GM19025 (cell line): ENCODE data around the gene SLC9A3.
"Not testable (repeated sequence)": the region's sequence is repeated elsewhere in the genome, so short reads cannot be mapped to it uniquely, and the experiment has no call there.

Experiments
- ATAC-seq: cut with Tn5 transposase; IDR thresholded peaks from one replicate; pipeline ENCODE4 v1.9.1; 2021; ENCODE audit warnings: mild to moderate bottlenecking, low read depth, moderate library complexity; ENCODE audit not compliant: unreplicated experiment

The SLC9A3 gene

GRCh38 chr5:524234-524972 is at the start of gene SLC9A3:
Gene SLC9A3 (minus strand): TSS chr5:524449.
- ATAC-seq: no peak

- ATAC-seq: no peak
Measured at GRCh38 chr5:573976-574375, 49.7 kb upstream of the SLC9A3 start.

- ATAC-seq: no peak
Measured at GRCh38 chr5:573206-573605, 49.0 kb upstream of the SLC9A3 start.

- no peak for ATAC-seq
Measured at GRCh38 chr5:572398-573019, 48.3 kb upstream of the SLC9A3 start.

GRCh38 chr5:571791-572190 is 47.5 kb upstream of the SLC9A3 start:
- ATAC-seq: no peak

GRCh38 chr5:570886-571285 is 46.6 kb upstream of the SLC9A3 start:
- no peak for ATAC-seq

GRCh38 chr5:570446-570845 is 46.2 kb upstream of the SLC9A3 start:
- no peak for ATAC-seq

GRCh38 chr5:569868-570361 is 45.7 kb upstream of the SLC9A3 start:
- ATAC-seq: no peak

- no peak for ATAC-seq
Measured at GRCh38 chr5:569358-569867, 45.2 kb upstream of the SLC9A3 start.

GRCh38 chr5:568809-569208 is 44.6 kb upstream of the SLC9A3 start:
- no peak for ATAC-seq

GRCh38 chr5:568061-568781 is 44.0 kb upstream of the SLC9A3 start:
- no peak for ATAC-seq

GRCh38 chr5:567664-568060 is 43.4 kb upstream of the SLC9A3 start:
- no peak for ATAC-seq

- ATAC-seq: no peak
Measured at GRCh38 chr5:566636-567309, 42.5 kb upstream of the SLC9A3 start.

GRCh38 chr5:565782-566440 is 41.7 kb upstream of the SLC9A3 start:
- ATAC-seq: no peak

- ATAC-seq: no peak
Measured at GRCh38 chr5:561408-561807, 37.2 kb upstream of the SLC9A3 start.

GRCh38 chr5:560792-561166 is 36.5 kb upstream of the SLC9A3 start:
- ATAC-seq: no peak

- ATAC-seq: no peak
Measured at GRCh38 chr5:558871-559503, 34.7 kb upstream of the SLC9A3 start.

GRCh38 chr5:558326-558725 is 34.1 kb upstream of the SLC9A3 start:
- no peak for ATAC-seq

GRCh38 chr5:557917-558316 is 33.7 kb upstream of the SLC9A3 start:
- not testable (repeated sequence) for ATAC-seq
